OCI-LY3 (cell line): ENCODE measurements around the gene CNIH3.

Experiments
- EZH2phosphoT487 ChIP-seq: fragments of 200-600 bp; shearing (Covaris generic); IDR thresholded peaks from 2 replicates; pipeline ENCODE4 v1.6.1; 2018; ENCODE audit warnings: antibody characterized with exemption, mixed run types, low read depth
- TF ChIP-seq, protein P1 (sequence below): fragments of 200-600, 300-600 bp; sonication (generic); IDR thresholded peaks from 2 replicates; pipeline ENCODE4 v1.5.1; 2014; ENCODE audit warnings: antibody characterized with exemption, low read length, low read depth

DNA sequence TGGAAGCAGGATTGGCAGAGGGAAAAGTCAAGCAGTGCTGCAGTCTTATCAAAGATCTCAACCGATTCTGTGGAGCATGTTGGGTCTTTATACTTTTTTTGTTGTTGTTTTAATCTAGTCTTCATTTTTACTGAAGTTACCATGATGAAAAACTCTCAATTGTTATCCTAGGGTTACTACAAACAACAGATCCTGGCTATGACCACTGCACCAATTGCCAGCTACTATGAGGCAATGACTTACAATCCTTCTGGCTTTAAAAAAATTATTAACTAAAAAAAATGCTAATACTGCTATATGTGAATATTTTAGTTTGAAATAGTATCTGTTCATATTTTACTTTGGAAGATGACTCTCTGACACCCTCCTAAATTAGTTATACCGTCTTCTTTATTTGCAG lies 145.9 kb downstream of the CNIH3 start:
- TF ChIP-seq, protein P1, sequence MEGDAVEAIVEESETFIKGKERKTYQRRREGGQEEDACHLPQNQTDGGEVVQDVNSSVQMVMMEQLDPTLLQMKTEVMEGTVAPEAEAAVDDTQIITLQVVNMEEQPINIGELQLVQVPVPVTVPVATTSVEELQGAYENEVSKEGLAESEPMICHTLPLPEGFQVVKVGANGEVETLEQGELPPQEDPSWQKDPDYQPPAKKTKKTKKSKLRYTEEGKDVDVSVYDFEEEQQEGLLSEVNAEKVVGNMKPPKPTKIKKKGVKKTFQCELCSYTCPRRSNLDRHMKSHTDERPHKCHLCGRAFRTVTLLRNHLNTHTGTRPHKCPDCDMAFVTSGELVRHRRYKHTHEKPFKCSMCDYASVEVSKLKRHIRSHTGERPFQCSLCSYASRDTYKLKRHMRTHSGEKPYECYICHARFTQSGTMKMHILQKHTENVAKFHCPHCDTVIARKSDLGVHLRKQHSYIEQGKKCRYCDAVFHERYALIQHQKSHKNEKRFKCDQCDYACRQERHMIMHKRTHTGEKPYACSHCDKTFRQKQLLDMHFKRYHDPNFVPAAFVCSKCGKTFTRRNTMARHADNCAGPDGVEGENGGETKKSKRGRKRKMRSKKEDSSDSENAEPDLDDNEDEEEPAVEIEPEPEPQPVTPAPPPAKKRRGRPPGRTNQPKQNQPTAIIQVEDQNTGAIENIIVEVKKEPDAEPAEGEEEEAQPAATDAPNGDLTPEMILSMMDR = no peak
- TF ChIP-seq EZH2phosphoT487 = no peak
